ENCODE measurements around the gene SCG3.

The SCG3 gene

GRCh38 chr15:51749307-51749706 lies 68.0 kb downstream of the SCG3 start:
- H3K27ac ChIP-seq (ENCODE audit: low read depth, low read length) = no peak overlapping the region
- no peak overlapping the region for H3K9ac ChIP-seq (ENCODE audit: low read length)
- peaks cover 62% of the 10 kb centered on the region for H3K27me3 ChIP-seq (ENCODE audit: control insufficient read depth, insufficient read depth, low read length)
- no peaks in the 10 kb centered on the region for H3K36me3 ChIP-seq (ENCODE audit: control insufficient read depth, insufficient read depth, low read length)
- no peak overlapping the region for H3K4me3 ChIP-seq (ENCODE audit: low read depth, low read length)
- no peaks in the 10 kb centered on the region for H3K9me3 ChIP-seq (ENCODE audit: control insufficient read depth, insufficient read depth, low read depth, low read length)
- H3K4me1 ChIP-seq (ENCODE audit: control insufficient read depth, insufficient read depth, low read length) = peaks cover 8% of the 10 kb centered on the region; the same call in 1 of the 2 replicates

GRCh38 chr15:51750186-51750585 lies 68.9 kb downstream of the SCG3 start:
- peak overlapping the region; percentile 75; the same call in 1 of the 2 replicates for H3K4me3 ChIP-seq (ENCODE audit: low read depth, low read length)

GRCh38 chr15:51750792-51751696 lies 69.7 kb downstream of the SCG3 start, which contains the start of gene TMOD2:
Gene TMOD2, plus strand, starts transcription at chr15:51751597. Its CDS starts 14,845 bp downstream, at chr15:51766442.
- Histone ChIP-seq H3K9ac (ENCODE audit: low read length) (peak within 1 kb of the TSS; percentile 44), H3K4me1 (ENCODE audit: control insufficient read depth, insufficient read depth, low read length) (peaks cover 8% of the 10 kb centered on the region; the same call in 1 of the 2 replicates), H3K4me3 (ENCODE audit: low read depth, low read length) (peak within 1 kb of the TSS; percentile 75), H3K27me3 (ENCODE audit: control insufficient read depth, insufficient read depth, low read length) (peaks cover 68% of the 10 kb centered on the region), H3K9me3 (ENCODE audit: control insufficient read depth, insufficient read depth, low read depth, low read length) (no peaks in the 10 kb centered on the region), H3K27ac (ENCODE audit: low read depth, low read length) (no peak within 1 kb of the TSS), H3K36me3 (ENCODE audit: control insufficient read depth, insufficient read depth, low read length) (no peaks in the 10 kb centered on the region)

More at GRCh38 chr15:51750186-51750585, 68.9 kb downstream of the SCG3 start:
- Histone ChIP-seq H3K27me3 (ENCODE audit: control insufficient read depth, insufficient read depth, low read length) (peaks cover 61% of the 10 kb centered on the region), H3K4me1 (ENCODE audit: control insufficient read depth, insufficient read depth, low read length) (peaks cover 8% of the 10 kb centered on the region; the same call in 1 of the 2 replicates), H3K9ac (ENCODE audit: low read length) (no peak overlapping the region), H3K27ac (ENCODE audit: low read depth, low read length) (no peak overlapping the region), H3K9me3 (ENCODE audit: control insufficient read depth, insufficient read depth, low read depth, low read length) (no peaks in the 10 kb centered on the region), H3K36me3 (ENCODE audit: control insufficient read depth, insufficient read depth, low read length) (no peaks in the 10 kb centered on the region)

- Histone ChIP-seq H3K36me3 (ENCODE audit: control insufficient read depth, insufficient read depth, low read length) (no peaks in the 10 kb centered on the region), H3K4me3 (ENCODE audit: low read depth, low read length) (peak overlapping the region; percentile 75), H3K27ac (ENCODE audit: low read depth, low read length) (no peak overlapping the region), H3K9ac (ENCODE audit: low read length) (peak overlapping the region; percentile 44), H3K27me3 (ENCODE audit: control insufficient read depth, insufficient read depth, low read length) (peaks cover 68% of the 10 kb centered on the region), H3K4me1 (ENCODE audit: control insufficient read depth, insufficient read depth, low read length) (peaks cover 8% of the 10 kb centered on the region; the same call in 1 of the 2 replicates), H3K9me3 (ENCODE audit: control insufficient read depth, insufficient read depth, low read depth, low read length) (no peaks in the 10 kb centered on the region)
Measured at GRCh38 chr15:51751697-51752683, 70.7 kb downstream of the SCG3 start.

GRCh38 chr15:51752888-51753287 lies 71.6 kb downstream of the SCG3 start:
- H3K4me1 ChIP-seq (ENCODE audit: control insufficient read depth, insufficient read depth, low read length) = peaks cover 8% of the 10 kb centered on the region; the same call in 1 of the 2 replicates
- peaks cover 68% of the 10 kb centered on the region for H3K27me3 ChIP-seq (ENCODE audit: control insufficient read depth, insufficient read depth, low read length)
- no peak overlapping the region for H3K9ac ChIP-seq (ENCODE audit: low read length)
- no peaks in the 10 kb centered on the region for H3K9me3 ChIP-seq (ENCODE audit: control insufficient read depth, insufficient read depth, low read depth, low read length)
- no peak overlapping the region for H3K27ac ChIP-seq (ENCODE audit: low read depth, low read length)
- no peak overlapping the region for H3K4me3 ChIP-seq (ENCODE audit: low read depth, low read length)
- H3K36me3 ChIP-seq (ENCODE audit: control insufficient read depth, insufficient read depth, low read length) = no peaks in the 10 kb centered on the region

- Histone ChIP-seq H3K4me1 (ENCODE audit: control insufficient read depth, insufficient read depth, low read length) (peaks cover 8% of the 10 kb centered on the region; the same call in 1 of the 2 replicates), H3K36me3 (ENCODE audit: control insufficient read depth, insufficient read depth, low read length) (no peaks in the 10 kb centered on the region), H3K27me3 (ENCODE audit: control insufficient read depth, insufficient read depth, low read length) (peaks cover 56% of the 10 kb centered on the region), H3K9ac (ENCODE audit: low read length) (no peak overlapping the region), H3K4me3 (ENCODE audit: low read depth, low read length) (no peak overlapping the region), H3K27ac (ENCODE audit: low read depth, low read length) (no peak overlapping the region), H3K9me3 (ENCODE audit: control insufficient read depth, insufficient read depth, low read depth, low read length) (no peaks in the 10 kb centered on the region)
Measured at GRCh38 chr15:51754267-51754666, 73.0 kb downstream of the SCG3 start.

GRCh38 chr15:51755790-51756189 lies 74.5 kb downstream of the SCG3 start:
- H3K9ac ChIP-seq (ENCODE audit: low read length) = no peak overlapping the region
- no peak overlapping the region for H3K27ac ChIP-seq (ENCODE audit: low read depth, low read length)
- no peaks in the 10 kb centered on the region for H3K36me3 ChIP-seq (ENCODE audit: control insufficient read depth, insufficient read depth, low read length)
- H3K9me3 ChIP-seq (ENCODE audit: control insufficient read depth, insufficient read depth, low read depth, low read length) = 0 out of 2 replicates have a peak, but pooled peaks cover 4% of the 10 kb centered on the region
- peaks cover 8% of the 10 kb centered on the region; the same call in 1 of the 2 replicates for H3K4me1 ChIP-seq (ENCODE audit: control insufficient read depth, insufficient read depth, low read length)
- H3K27me3 ChIP-seq (ENCODE audit: control insufficient read depth, insufficient read depth, low read length) = peaks cover 41% of the 10 kb centered on the region
- H3K4me3 ChIP-seq (ENCODE audit: low read depth, low read length) = no peak overlapping the region

GRCh38 chr15:51756482-51756881 lies 75.2 kb downstream of the SCG3 start:
- Histone ChIP-seq H3K9me3 (ENCODE audit: control insufficient read depth, insufficient read depth, low read depth, low read length) (0 out of 2 replicates have a peak, but pooled peaks cover 4% of the 10 kb centered on the region), H3K4me1 (ENCODE audit: control insufficient read depth, insufficient read depth, low read length) (peaks cover 8% of the 10 kb centered on the region; the same call in 1 of the 2 replicates), H3K27ac (ENCODE audit: low read depth, low read length) (no peak overlapping the region), H3K36me3 (ENCODE audit: control insufficient read depth, insufficient read depth, low read length) (no peaks in the 10 kb centered on the region), H3K9ac (ENCODE audit: low read length) (no peak overlapping the region), H3K4me3 (ENCODE audit: low read depth, low read length) (no peak overlapping the region), H3K27me3 (ENCODE audit: control insufficient read depth, insufficient read depth, low read length) (peaks cover 36% of the 10 kb centered on the region)

GRCh38 chr15:51757450-51757849 lies 76.1 kb downstream of the SCG3 start:
- 0 out of 2 replicates have a peak, but pooled peaks cover 4% of the 10 kb centered on the region for H3K9me3 ChIP-seq (ENCODE audit: control insufficient read depth, insufficient read depth, low read depth, low read length)
- no peak overlapping the region for H3K4me3 ChIP-seq (ENCODE audit: low read depth, low read length)
- H3K9ac ChIP-seq (ENCODE audit: low read length) = no peak overlapping the region
- peaks cover 29% of the 10 kb centered on the region for H3K27me3 ChIP-seq (ENCODE audit: control insufficient read depth, insufficient read depth, low read length)
- peaks cover 4% of the 10 kb centered on the region; the same call in 1 of the 2 replicates for H3K4me1 ChIP-seq (ENCODE audit: control insufficient read depth, insufficient read depth, low read length)
- no peak overlapping the region for H3K27ac ChIP-seq (ENCODE audit: low read depth, low read length)
- no peaks in the 10 kb centered on the region for H3K36me3 ChIP-seq (ENCODE audit: control insufficient read depth, insufficient read depth, low read length)

GRCh38 chr15:51758645-51759044 lies 77.3 kb downstream of the SCG3 start:
- 0 out of 2 replicates have a peak, but pooled peaks cover 4% of the 10 kb centered on the region for H3K9me3 ChIP-seq (ENCODE audit: control insufficient read depth, insufficient read depth, low read depth, low read length)
- no peak overlapping the region for H3K4me3 ChIP-seq (ENCODE audit: low read depth, low read length)
- H3K27ac ChIP-seq (ENCODE audit: low read depth, low read length) = no peak overlapping the region
- H3K9ac ChIP-seq (ENCODE audit: low read length) = no peak overlapping the region
- no peaks in the 10 kb centered on the region for H3K4me1 ChIP-seq (ENCODE audit: control insufficient read depth, insufficient read depth, low read length)
- no peaks in the 10 kb centered on the region for H3K36me3 ChIP-seq (ENCODE audit: control insufficient read depth, insufficient read depth, low read length)
- H3K27me3 ChIP-seq (ENCODE audit: control insufficient read depth, insufficient read depth, low read length) = peaks cover 17% of the 10 kb centered on the region
